H4 (cell line): Measurements from ENCODE around the gene MYO9A. TPM values are rescaled to one million over a fixed set of nuclear protein-coding genes. Genes with fewer than 3 reads are reported as not detected.
"Not testable (repeated sequence)": the region's sequence is repeated elsewhere in the genome, so short reads cannot be mapped to it uniquely, and the experiment has no call there.

ENCODE experiments used
- DNase-seq: peaks from one replicate; pipeline ENCODE4 v3.0.0-alpha.2; 2015; ENCODE audit warnings: low spot score
- total RNA-seq: library from RNA; depleted of rRNA; stranded (reverse); fragments of >200 nt; shearing (Covaris generic); gene quantifications from 2 replicates; pipeline ENCODE4 v1.2.3, GENCODE V29; 2014

The MYO9A gene
- total RNA-seq, 1 experiment from 2014 or later, result 9.4 TPM

DNA sequence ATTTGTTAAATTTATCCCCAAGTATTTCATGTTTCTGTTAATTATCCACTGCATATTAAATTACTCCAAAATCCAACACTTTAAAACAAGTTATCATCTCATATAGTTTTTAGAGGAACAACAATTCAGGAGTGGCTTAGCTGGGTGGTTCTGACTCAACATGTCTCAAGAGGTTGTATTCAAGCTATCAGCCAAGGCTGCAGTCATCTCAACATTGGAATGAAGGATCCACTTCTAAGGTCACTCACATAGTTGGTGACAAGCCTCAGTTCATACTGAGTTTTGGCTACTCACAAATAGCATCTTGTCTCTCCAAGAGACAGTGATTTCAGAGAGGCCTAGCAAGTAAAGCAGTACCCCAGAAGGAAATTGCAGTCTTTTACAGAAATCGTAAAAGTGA lies 172.9 kb downstream of the MYO9A start:
- no peak for DNase-seq

DNA sequence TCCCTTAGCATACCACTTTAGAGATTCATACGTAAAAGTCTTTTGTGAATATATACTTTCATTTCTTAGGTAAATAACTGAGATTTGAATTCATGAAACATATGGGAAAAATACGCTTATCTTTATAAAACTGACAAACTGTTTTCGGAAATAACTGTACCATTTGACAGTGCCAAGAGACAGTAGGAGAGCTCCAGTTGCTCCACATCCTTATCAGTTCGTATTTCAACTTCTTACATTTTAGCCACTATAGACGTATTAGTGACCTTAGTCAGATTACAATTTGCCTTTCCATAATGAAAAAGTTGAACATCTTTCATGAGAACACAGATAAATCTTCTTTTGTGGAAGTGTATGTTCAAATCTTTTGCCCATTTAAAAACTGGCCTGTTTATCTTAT lies 174.1 kb downstream of the MYO9A start:
- no peak for DNase-seq

DNA sequence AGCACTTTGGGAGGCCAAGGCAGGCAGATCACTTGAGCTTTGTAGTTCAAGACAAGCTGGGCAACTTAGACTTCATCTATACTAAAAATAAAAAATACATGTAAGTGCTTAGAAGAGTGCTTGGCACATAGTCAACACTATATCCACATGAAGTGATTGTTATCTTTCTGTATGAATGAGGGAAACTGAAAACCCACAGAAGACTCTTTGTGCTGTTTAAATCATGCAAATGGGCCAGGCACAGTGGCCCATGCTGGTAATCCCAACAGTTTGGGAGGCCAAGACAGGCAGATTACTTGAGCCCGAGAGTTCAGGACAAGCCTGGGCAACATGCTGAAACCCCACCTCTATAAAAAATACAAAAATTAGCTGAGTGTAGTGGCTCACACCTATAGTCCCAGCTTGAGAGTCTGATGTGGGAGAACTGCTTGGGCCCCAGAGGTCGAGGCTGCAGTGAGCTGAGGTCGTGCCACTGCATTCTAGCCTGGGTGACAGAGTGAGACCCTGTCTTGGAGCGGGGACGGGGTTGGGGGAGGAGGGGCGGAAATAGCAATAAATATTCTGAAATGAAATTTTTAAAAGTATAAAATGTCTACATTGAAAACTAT lies 177.9 kb downstream of the MYO9A start:
- no peak for DNase-seq

DNA sequence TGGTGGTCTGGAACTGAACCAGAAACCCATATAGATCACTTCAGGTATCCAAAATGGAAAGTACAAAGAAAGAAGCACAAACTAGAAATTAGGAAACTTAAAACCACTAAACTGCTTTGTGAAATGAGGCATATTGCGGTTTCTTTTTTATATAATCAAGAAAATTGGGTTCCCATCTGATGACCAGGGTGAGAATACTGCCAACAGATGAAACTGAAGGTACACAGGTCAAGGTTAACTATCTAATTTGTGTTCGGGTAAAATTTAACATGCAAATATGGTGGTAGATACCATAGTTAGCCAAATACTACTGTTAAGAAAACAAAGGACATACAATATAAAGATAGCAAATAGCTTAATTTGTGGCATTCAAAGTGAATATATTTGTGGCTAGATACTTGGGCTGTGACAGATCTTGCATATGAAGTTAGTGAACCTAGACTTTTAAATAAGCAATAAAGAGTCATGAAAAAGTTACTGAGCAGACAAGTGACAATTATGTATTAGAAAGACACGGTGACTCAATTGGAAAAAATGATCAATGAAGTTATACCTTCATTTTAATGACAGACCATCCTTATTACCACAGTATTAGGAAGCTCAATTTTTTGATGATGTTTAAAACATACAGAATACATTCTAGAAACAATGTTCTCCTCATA lies 180.2 kb downstream of the MYO9A start:
- DNase-seq, result no peak

DNA sequence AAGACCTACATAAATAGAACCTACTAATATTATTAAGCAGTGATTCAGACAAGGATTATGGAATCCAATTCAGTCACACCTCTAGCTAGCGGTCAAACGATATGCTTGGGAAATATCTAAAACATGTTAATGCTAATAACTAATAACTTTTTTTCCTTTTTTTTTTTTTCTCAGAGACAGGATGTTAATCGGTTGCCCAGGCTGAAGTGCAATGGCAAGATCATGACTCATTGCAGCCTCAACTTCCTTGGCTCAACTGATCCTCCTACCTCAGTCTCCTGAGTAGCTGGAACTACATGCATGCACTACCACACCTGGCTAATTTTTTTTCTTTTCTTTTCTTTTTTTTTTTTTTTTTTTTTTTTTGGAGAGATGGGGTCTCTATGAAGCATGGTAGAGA lies 183.5 kb downstream of the MYO9A start:
- no peak for DNase-seq

DNA sequence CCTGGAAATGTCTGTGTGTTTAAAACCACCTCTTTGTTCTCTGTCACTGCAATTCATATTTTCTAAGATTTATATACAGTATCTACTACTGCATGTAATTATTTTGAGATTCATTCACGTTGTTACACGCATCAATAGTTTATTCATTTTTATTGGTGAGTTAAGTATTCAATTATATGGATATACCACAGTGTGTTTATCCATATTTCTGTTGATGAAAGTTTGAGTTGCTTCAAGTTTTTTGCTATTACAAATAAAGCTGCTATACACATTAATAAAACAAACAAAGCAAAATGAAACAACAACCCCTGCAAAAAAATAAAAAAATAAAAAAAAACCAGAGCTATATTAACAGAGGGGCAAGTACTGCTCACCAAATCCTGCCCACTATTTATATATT lies 185.3 kb downstream of the MYO9A start:
- no peak for DNase-seq

DNA sequence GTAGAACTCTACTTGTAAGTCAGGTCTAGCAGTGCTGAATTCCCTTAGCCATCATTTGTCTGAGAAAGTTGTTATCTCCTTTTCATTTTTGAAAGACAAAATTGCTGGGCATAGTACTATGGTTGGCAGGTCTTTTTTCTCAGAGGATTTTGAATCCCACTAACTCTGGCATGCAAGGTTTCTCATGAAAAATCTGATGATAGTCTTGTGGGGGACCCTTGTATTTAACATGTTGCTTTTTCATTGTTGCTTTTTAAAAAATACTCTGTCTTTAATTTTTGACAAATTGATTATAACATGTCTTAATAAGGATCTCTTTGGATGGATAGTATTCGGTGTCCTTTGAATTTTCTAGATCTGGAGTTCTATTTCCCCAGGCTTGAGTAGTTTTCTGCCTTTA lies 186.7 kb downstream of the MYO9A start:
- DNase-seq, result no peak

DNA sequence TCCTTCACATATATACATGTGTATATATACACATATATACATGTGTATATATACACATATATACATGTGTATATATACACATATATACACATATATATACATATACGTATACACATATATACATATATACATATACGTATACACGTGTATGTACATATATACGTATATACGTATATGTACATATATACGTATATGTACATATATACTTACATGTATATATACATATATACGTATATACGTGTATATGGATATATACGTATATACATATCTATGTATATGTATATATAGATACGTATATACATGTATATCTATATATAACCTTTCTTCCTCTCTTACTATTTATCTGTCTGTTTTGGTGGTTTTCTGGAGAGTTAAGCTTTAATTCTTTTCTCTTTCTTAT lies 192.8 kb downstream of the MYO9A start:
- DNase-seq, result no peak

DNA sequence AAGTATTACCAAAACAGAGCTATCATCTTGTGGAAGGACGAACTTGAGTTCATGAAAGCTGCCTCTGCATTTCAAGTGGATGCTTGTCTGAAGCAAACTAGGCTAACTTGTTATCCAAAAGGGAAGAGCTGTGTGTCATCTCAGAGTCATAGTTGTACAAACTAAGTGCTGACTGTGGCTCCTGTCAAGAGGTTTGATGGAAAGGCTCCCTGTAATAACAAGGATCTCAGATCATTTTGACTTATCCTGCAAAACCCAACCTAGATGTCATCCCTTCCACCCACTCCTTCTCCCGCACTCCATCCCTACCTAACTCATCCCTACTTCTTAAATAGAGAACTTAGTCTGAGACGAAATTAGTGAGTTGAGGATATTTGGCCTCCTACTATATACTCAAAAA lies 196.8 kb downstream of the MYO9A start:
- no peak for DNase-seq

DNA sequence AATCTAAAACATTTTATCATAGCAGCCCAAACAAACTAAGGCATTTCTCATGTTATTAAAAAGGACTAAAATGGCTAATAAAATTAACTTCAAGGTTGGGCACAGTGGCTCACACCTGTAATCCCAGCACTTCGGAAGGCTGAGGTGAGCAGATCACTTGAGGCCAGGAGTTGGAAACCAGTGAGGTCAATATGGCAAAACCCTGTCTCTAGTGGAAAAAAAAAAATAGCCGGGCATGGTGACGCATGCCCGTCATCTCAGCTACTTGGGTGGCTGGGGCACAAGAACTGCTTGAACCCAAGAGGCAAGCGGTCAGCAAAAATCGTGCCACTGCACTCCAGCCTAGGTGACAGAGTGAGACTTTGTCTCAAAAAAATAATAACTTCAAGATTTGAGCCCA lies 197.4 kb downstream of the MYO9A start:
- no peak for DNase-seq

DNA sequence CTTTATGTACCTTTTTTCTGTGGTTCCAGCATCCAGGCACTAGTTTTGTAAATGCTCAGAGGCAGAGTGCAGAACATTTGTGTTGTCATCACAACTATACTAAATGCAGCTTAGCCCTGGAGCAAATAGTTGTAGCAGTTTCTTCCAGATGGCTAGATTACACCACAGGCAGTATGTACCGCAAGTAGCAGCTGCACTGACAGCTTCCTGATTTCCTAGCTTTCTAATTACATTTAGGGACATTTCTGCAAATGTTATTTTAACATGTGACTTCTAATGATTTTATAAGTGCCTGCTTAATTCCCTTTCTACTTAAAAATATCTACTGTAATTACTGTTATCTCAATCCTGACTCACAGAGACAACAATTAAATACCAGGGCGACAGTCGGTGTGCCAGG lies 201.1 kb downstream of the MYO9A start:
- no peak for DNase-seq

DNA sequence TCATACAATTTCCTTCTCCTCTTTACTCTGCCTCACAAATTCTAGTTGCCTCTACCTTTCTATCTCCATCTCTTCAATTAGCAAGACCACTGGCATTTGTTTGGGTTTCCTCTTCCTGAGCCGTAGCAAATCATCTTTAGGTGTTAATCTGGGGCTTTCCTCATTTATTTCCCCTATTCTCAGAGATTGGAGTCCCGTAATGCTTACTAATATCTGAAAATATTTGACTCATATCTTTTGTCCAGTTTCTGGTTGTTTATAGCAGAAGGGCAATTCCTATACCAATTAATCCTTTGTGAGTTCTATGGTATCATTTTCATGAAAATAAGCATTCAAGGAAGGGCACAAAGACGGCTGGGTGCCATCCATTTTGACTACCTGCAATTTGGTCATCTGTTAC lies 203.9 kb downstream of the MYO9A start:
- DNase-seq, result no peak

DNA sequence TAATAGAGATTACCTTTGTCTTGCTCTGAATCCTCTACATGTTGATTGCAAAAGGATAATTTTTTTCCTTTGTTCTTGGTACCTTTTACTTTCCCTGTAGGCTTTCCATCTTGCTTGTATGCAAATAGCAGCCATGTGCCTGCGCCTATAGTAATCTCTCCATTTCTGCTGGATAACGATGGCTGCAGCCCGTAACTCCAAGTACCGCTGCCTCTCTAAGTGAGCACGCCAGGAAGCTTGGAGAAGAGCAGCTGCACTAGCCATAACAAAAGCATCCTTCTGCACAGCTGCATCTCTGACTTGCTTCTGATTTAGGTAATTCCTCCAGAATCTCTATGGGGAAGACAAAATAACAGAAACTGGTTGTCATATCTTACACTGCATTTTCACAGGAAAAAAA lies 218.3 kb downstream of the MYO9A start:
- no peak for DNase-seq

DNA sequence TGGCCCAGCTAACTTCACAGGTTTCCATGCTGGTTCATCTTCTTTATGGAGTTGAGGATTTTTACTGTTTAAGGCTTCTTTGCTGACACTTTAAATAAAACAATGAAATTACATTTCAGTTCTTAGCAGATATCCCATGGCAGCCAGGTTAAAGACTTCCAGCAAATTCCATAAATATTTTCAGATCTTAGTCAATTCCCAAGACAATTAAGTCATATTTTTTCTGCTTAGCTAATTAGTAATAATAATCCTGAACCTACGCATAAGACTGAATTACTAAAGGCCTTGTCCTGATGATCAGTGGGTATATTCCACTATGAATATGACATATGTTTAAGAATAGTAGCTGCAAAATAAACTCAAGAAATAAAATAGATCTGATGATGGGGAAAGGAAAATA lies 224.3 kb downstream of the MYO9A start:
- DNase-seq, result no peak

DNA sequence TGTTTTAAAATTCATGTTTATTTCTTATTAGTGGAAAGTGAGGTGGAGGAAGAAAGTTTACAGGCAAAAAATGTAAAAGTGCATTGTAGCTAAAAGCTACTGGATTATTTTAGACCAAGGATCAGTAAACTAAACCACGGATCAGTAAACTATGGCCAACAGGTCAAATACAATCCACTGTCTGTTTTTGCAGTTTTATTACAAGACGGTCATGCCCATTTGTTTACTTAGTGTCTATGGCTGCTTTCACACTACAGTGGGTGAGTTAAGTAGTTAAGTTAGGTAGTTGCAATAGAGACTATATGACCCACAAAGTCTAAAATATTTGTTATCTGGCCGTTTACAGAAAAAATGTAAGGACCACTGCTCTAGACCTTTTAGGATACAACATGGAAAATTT lies 225.6 kb downstream of the MYO9A start:
- no peak for DNase-seq

DNA sequence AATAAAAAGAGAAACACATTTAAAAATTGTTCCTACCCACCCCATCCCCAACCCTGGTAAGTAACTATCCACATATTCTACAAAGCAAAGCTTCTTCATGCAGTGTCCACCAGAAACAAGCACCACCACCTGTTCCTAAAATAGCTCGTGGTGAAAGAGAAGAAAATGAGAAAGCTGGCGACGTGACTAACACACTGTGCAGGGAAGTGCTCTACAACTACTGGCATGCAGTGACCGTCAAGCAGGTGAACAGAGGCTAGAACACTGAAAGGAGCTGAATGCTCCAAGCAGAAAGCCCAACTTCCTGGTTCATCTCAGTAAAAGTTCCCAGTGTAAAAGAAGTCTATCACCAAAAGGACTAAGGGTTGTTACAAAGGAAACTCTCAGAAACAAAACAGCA lies 226.9 kb downstream of the MYO9A start:
- DNase-seq, result no peak

DNA sequence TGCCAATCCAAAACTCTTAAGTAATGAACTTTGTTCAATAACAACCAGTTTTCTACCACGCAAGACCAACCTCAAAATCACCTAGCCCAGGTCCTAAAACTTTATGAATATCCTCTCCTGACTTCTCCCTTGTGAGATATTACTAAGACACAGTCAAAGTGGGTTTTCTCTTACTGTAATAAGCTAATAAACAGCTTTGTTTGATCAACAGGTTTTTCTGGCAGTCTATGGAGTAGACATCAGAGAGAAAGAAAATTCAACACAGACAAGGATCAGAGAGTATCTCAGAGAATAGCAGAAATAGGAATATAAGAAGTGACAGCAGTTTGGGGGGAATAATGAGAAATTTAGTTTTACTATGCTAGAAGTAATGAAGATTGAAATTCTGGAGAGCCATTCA lies 228.0 kb downstream of the MYO9A start:
- no peak for DNase-seq

DNA sequence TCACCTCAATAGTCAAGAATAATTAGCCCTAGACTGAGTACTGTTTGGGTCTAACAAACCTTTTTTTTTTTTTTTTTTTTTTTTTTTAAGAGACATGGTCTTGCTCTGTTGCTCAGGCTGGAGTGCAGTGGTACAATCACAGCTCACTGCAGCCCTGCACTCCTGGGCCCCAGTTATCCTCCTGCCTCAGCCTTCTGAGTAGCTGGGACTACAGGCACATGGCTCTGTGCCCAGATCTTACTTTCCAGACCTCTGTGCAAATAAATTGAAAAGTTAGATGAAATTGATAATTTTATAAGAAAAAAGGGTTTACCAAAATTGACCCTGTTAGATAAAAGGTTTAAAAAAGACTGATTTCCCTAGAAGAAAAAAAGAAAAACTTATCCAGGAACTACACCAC lies 228.6 kb downstream of the MYO9A start:
- DNase-seq, result no peak

DNA sequence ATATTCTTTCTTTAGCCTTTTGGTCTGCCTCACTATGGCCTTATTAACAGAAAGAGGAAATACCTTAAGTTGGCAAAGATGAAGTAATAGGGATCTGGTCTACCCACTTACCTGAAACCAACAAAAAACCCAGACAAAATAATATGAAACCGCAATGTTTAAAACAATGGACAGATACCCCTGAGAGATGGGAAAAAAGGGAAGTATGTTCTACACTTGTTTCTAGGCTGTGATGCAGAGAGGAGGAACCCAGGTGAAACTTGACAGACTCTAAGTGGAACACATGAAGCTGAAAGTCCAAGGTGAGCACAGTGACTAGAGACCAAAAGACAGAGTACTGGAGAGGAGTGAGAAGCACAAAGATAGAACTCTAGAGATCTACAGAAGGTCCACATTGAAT lies 229.2 kb downstream of the MYO9A start:
- no peak for DNase-seq

DNA sequence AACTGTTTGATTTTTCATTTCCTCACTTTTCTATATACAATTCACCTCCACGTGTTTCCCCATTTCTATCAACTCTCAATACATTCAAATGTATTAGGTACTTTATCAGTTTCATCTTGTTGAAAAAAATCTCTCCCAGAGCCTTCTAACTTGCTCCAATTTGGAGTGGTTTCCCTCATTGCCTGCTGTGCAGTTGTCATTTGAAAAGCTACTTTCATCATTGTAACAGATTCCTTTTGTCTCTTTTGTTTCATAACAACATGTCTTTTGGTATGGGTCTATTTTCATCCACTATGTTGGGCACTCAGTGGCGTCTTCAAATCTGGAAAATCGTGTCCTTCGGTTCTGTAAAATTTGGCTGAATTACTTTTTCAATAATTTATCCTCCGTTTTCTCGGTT lies 232.6 kb downstream of the MYO9A start:
- DNase-seq, result no peak

DNA sequence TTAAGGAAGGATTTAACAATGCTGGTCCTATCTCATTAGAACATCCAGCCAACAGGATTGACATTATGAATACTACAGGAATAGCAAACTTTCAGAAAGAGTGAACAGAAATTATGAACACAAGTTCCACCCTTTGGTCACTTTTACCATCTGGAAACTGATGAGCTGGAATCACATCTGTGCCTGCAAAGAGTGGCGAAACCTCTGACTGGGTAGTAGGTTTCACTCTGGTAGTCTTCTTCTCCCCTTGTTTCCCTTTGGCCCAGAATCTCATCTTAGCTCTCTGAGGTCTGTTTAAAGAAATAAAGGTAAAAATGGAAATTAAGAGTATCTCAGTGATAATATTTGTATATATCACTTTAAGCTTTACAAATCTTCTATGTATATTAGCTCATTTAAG lies 234.5 kb downstream of the MYO9A start:
- no peak for DNase-seq

DNA sequence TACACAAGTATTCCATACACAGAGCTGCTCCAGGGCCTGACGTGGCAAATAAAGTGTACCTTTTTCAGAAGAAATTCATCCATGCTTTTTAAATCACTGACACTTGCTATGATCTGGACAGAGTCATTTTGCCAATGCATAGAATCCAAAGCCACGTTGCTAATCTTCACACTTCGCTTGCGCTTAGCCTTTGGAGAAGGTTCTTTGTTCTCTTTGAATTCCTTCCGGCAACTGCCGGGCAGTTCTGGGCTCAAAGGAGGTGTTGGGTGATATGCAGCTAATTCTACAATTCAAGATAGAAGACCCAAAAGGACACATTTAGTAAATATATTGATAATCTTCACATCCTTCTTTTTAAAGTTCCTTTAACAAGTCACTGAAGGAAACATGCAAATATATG lies 237.7 kb downstream of the MYO9A start:
- no peak for DNase-seq

DNA sequence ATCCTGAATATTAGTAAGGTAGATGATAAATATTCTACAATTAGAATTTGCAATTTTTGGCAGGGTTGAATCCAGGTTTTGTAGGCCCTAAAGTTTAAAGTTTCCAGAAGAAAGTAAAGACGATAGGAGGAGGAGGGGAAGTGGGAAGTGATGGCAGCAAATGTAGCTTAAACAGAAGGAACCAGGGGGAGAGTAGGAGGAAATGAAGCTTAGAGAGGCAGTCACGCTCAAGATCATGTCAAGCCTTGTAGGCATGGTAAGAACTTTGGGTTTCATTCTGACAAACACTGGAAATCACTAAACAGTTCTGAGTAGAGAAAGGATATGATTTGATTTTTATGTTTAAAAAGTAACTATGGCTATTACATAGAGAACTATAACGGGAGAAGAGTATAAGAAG lies 243.7 kb downstream of the MYO9A start:
- no peak for DNase-seq

DNA sequence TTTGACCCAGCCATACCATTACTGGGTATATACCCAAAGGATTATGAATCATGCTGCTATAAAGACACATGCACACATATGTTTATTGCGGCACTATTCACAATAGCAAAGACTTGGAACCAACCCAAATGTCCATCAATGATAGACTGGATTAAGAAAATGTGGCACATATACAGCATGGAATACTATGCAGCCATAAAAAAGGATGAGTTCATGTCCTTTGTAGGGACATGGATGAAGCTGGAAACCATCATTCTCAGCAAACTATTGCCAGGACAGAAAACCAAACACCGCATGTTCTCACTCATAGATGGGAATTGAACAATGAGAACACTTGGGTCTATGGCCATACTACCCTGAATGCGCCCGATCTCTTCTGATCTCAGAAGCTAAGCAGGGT lies 259.7 kb downstream of the MYO9A start:
- DNase-seq, result not testable (repeated sequence)
